Endodermal cell (in vitro differentiated cells): ENCODE measurements around the gene INAFM2. TPM values are rescaled to one million over a fixed set of nuclear protein-coding genes. Genes with fewer than 3 reads are reported as not detected.
A peak's percentile ranks its signal among the peaks of the same experiment; 100 is the strongest.

Experiments
- DNase-seq: peaks from one replicate; pipeline ENCODE4 v3.0.0-alpha.2; 2017
- H3K27ac ChIP-seq: 2 replicates; pipeline ENCODE4 v1.5.1; 2013; ENCODE audit warnings: mild to moderate bottlenecking, low read depth, low read length, moderate library complexity
- H3K27me3 ChIP-seq: 2 replicates; pipeline ENCODE4 v1.6.1; 2013; ENCODE audit warnings: mild to moderate bottlenecking, low read length, moderate library complexity; ENCODE audit not compliant: insufficient read depth, control insufficient read depth, poor library complexity, severe bottlenecking
- H3K36me3 ChIP-seq: 2 replicates; pipeline ENCODE4 v1.7.0; 2013; ENCODE audit warnings: mild to moderate bottlenecking, low read length, moderate library complexity; ENCODE audit not compliant: control insufficient read depth, insufficient read depth
- H3K4me1 ChIP-seq: one replicate; pipeline ENCODE4 v1.7.0; 2013; ENCODE audit warnings: low read length; ENCODE audit not compliant: control insufficient read depth, insufficient read depth
- H3K4me3 ChIP-seq: 2 replicates; pipeline ENCODE4 v1.5.1; 2013; ENCODE audit warnings: mild to moderate bottlenecking, low read length, moderate library complexity
- H3K9ac ChIP-seq: 2 replicates; pipeline ENCODE4 v1.6.1; 2013; ENCODE audit warnings: mild to moderate bottlenecking, low read length, moderate library complexity; ENCODE audit not compliant: poor library complexity, severe bottlenecking; ENCODE audit errors: extremely low read depth
- H3K9me3 ChIP-seq: 2 replicates; pipeline ENCODE4 v1.6.1; 2013; ENCODE audit warnings: mild to moderate bottlenecking, low read length, moderate library complexity; ENCODE audit not compliant: control insufficient read depth
- H3K27ac Mint-ChIP-seq: 2 replicates; pipeline ENCODE4 v1.8.0; 2020; ENCODE audit warnings: mixed read lengths
- H3K27me3 Mint-ChIP-seq: 2 replicates; pipeline ENCODE4 v1.8.0; 2021; ENCODE audit warnings: mild to moderate bottlenecking, mixed read lengths; ENCODE audit not compliant: insufficient read depth
- H3K36me3 Mint-ChIP-seq: 2 replicates; pipeline ENCODE4 v1.8.0; 2020; ENCODE audit warnings: low read depth, mixed read lengths
- H3K4me1 Mint-ChIP-seq: 2 replicates; pipeline ENCODE4 v1.8.0; 2020; ENCODE audit warnings: mixed read lengths
- H3K4me3 Mint-ChIP-seq: 2 replicates; pipeline ENCODE4 v1.8.0; 2020; ENCODE audit warnings: mild to moderate bottlenecking, moderate library complexity, mixed read lengths
- H3K9me3 Mint-ChIP-seq: 2 replicates; pipeline ENCODE4 v1.8.0; 2020; ENCODE audit warnings: mild to moderate bottlenecking, mixed read lengths
- WGBS, 2 experiments: methylation state at CpG; one replicate each; pipeline versions ENCODE4 v1.1.5 to v1.1.7; 2013; ENCODE audit warnings: missing lambda C conversion rate in 2 of 2, mixed read lengths in 1 of 2; ENCODE audit not compliant: insufficient coverage in 1 of 2, insufficient read length in 1 of 2; 5-methylcytosine and 5-hydroxymethylcytosine counted together
- total RNA-seq, 2 donors: library from RNA; stranded (reverse); fragmentation: NEBNext Ultra II Directional in 1 of 2; extraction: Animal tissue kit (Norgen Biotek cat#: 25700) in 1 of 2; gene quantifications; 2 replicates in 1 of 2; 3 replicates in 1 of 2; pipeline ENCODE4 v1.2.1, GENCODE V29; 2021
- TF ChIP-seq, protein P1 (sequence below): fragments of 200-600 bp; sonication (generic); conservative IDR thresholded peaks from 2 replicates; pipeline ENCODE4 v1.5.0; 2021; ENCODE audit warnings: antibody characterized with exemption, mild to moderate bottlenecking

Gene INAFM2
- total RNA-seq, 2 donors from 2014 or later, result 4.6 to 8.6 TPM

DNA sequence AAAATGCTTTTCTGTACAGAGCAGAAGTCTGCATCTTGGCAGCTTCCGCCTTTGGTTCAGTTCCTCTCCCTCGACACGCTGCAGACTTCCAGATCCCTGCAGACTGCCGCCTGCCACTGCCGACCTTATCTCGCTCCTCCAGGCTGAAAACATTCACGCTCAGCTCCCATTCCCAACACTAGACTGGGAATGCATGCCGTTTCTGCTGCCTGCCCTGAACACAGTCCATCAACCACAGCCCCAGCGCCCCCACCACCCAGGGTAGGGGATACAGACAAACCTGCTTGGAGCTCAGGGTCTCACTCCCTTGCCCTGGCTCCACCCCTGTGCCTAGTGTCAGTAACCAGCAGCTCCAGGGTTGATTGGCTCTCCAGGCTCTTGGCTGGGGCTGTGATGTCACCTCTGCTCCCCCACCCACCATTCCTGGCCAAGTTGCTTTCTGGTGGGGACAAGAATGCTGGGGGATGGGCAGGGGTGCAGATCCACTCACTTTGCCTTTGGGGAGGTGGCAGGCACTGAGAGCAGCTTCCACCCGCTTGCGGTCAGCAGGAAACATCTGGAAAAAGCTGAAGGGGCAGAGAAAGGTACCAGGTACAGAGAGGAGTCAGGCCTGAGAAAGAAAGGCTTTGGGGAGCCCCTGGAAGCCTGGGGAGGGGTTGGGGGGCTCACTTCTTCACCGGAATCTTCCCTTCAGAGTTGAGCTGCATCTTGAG is 21.9 kb upstream of the INAFM2 start:
- peaks cover 2% of the 10 kb centered on the region for H3K36me3 Mint-ChIP-seq
- Histone ChIP-seq H3K36me3 (no peaks in the 10 kb centered on the region), H3K4me1 (no peaks in the 10 kb centered on the region), H3K4me3 (no peak overlapping the region), H3K27me3 (peaks cover 23% of the 10 kb centered on the region), H3K27ac (no peak overlapping the region), H3K9me3 (peaks cover 4% of the 10 kb centered on the region), H3K9ac (no peak overlapping the region)
- peaks cover 18% of the 10 kb centered on the region for H3K4me1 Mint-ChIP-seq
- H3K27me3 Mint-ChIP-seq, result peaks cover 46% of the 10 kb centered on the region
- peaks cover 14% of the 10 kb centered on the region for H3K9me3 Mint-ChIP-seq
- TF ChIP-seq, protein P1, sequence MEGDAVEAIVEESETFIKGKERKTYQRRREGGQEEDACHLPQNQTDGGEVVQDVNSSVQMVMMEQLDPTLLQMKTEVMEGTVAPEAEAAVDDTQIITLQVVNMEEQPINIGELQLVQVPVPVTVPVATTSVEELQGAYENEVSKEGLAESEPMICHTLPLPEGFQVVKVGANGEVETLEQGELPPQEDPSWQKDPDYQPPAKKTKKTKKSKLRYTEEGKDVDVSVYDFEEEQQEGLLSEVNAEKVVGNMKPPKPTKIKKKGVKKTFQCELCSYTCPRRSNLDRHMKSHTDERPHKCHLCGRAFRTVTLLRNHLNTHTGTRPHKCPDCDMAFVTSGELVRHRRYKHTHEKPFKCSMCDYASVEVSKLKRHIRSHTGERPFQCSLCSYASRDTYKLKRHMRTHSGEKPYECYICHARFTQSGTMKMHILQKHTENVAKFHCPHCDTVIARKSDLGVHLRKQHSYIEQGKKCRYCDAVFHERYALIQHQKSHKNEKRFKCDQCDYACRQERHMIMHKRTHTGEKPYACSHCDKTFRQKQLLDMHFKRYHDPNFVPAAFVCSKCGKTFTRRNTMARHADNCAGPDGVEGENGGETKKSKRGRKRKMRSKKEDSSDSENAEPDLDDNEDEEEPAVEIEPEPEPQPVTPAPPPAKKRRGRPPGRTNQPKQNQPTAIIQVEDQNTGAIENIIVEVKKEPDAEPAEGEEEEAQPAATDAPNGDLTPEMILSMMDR, result no peak
- peak; percentile 89 for DNase-seq
- H3K27ac Mint-ChIP-seq, result peak overlapping the region; percentile 70
- 71 to 73% methylated on average over 11 to 12 of the region's 12 CpGs for WGBS, 2 experiments
- peak overlapping the region; percentile 11 for H3K4me3 Mint-ChIP-seq

DNA sequence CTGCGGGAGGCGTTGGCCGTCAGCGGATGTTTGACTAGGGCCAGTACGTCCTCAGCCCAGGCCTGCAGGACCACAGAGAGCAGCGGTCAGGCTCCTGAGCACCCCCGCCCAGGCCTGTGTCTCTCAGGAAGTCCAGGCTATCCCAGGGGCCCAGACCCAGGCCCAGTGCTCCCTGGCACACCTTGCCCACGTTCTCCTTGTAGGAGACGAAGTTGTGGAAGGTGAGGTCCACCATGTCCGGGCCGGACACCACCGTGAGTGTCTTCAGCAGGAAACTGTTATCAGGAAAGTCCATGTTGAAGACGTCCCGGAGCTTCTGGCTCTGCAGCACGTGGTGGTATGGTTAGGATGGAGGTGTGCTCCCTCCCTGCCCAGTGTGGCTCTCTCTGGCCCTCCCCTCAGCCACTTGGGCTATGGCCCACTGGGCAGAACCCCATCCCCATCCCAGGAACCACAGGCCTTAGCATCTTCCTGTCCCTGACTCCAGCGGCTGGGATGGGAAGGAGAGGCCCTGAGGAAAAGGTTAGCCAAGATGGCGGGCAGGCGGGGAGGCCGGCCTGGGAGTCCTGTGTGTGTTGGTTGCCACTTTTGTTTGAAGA is 21.1 kb upstream of the INAFM2 start:
- H3K9ac ChIP-seq, result no peak overlapping the region
- WGBS, 2 experiments, result 94 to 95% methylated on average over 12 to 19 of the region's 19 CpGs
- H3K27ac Mint-ChIP-seq, result no peak overlapping the region

DNA sequence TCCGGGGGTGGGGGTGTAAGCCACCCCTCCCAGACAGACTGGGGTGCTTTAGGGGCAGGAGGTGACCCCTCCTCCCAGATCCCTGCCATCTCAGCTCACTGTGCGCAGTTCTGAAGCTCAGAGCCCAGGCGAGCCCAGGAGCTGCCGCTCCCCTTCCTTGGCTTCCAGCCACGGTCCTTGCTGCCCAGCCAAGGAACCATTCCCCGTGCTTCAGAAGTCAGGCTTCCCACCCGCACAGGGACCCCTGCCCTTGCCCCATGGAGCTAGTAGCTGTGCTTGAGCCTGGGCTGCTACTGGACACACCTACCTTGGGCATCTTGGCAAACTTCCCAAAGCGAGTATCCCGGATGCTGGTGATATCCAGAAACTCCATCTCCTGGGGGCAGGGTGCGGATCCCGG is 20.5 kb upstream of the INAFM2 start:
- H3K4me3 ChIP-seq, result no peak overlapping the region
- DNase-seq, result no peak
- H3K9me3 ChIP-seq, result peaks cover 4% of the 10 kb centered on the region
- H3K27ac Mint-ChIP-seq, result no peak overlapping the region
- WGBS, 2 experiments, result 85 to 92% methylated on average over 5 to 11 of the region's 11 CpGs
- peaks cover 14% of the 10 kb centered on the region for H3K9me3 Mint-ChIP-seq
- H3K4me1 Mint-ChIP-seq, result peaks cover 23% of the 10 kb centered on the region
- H3K9ac ChIP-seq, result no peak overlapping the region
- H3K27me3 ChIP-seq, result peaks cover 13% of the 10 kb centered on the region
- H3K36me3 Mint-ChIP-seq, result peaks cover 2% of the 10 kb centered on the region
- no peak overlapping the region for H3K27ac ChIP-seq
- H3K4me3 Mint-ChIP-seq, result no peak overlapping the region
- H3K27me3 Mint-ChIP-seq, result peaks cover 35% of the 10 kb centered on the region
- H3K4me1 ChIP-seq, result no peaks in the 10 kb centered on the region
- TF ChIP-seq, protein P1, result no peak
- H3K36me3 ChIP-seq, result no peaks in the 10 kb centered on the region

More for the DNA sequence above, 21.1 kb upstream of the INAFM2 start:
- Histone ChIP-seq H3K27me3 (peaks cover 18% of the 10 kb centered on the region), H3K27ac (no peak overlapping the region), H3K4me3 (no peak overlapping the region), H3K9me3 (peaks cover 4% of the 10 kb centered on the region), H3K36me3 (no peaks in the 10 kb centered on the region), H3K4me1 (no peaks in the 10 kb centered on the region)
- H3K4me1 Mint-ChIP-seq, result peaks cover 21% of the 10 kb centered on the region
- H3K4me3 Mint-ChIP-seq, result no peak overlapping the region
- peaks cover 41% of the 10 kb centered on the region for H3K27me3 Mint-ChIP-seq
- TF ChIP-seq, protein P1, result no peak
- H3K36me3 Mint-ChIP-seq, result peaks cover 2% of the 10 kb centered on the region
- DNase-seq, result no peak
- peaks cover 14% of the 10 kb centered on the region for H3K9me3 Mint-ChIP-seq
